ENCODE results near the gene SLC16A5. TPM values are rescaled to one million over a fixed set of nuclear protein-coding genes. Genes with fewer than 3 reads are reported as not detected.
"Not testable (repeated sequence)": the region's sequence is repeated elsewhere in the genome, so short reads cannot be mapped to it uniquely, and the experiment has no call there.

SLC16A5 gene
- total and polyA plus RNA-seq, 8 donors = 18.5 to 45.1 (median 23.9) TPM

DNA sequence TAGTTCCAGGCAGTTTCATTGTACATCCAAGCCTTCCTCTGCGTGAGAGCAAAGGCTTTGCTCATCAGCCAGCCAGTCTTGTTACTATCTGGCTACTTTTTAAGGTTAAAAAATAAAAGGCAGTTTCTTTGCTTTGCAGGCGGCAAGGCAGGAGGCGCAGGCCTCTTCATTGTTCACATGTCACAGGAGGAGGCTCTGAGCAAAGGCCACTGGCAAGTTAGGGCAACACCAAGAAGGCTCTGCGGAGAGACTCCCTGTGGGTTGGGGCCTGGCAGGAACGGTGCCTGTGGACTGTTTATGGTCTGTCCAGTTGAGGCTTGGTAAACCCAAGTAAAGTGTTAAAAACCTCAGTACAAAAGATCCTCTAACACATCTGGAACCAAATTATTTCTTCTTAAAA, 47.7 kb downstream of the SLC16A5 start:
- DNase-seq (no peak), ATAC-seq (no peak)
- TF ChIP-seq, protein P1, sequence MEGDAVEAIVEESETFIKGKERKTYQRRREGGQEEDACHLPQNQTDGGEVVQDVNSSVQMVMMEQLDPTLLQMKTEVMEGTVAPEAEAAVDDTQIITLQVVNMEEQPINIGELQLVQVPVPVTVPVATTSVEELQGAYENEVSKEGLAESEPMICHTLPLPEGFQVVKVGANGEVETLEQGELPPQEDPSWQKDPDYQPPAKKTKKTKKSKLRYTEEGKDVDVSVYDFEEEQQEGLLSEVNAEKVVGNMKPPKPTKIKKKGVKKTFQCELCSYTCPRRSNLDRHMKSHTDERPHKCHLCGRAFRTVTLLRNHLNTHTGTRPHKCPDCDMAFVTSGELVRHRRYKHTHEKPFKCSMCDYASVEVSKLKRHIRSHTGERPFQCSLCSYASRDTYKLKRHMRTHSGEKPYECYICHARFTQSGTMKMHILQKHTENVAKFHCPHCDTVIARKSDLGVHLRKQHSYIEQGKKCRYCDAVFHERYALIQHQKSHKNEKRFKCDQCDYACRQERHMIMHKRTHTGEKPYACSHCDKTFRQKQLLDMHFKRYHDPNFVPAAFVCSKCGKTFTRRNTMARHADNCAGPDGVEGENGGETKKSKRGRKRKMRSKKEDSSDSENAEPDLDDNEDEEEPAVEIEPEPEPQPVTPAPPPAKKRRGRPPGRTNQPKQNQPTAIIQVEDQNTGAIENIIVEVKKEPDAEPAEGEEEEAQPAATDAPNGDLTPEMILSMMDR (IDR thresholded peaks at IDR 0.05) = no peak
- intact Hi-C loops (cut with DNase I) = no loop called here
- no peak overlapping the region for H3K27ac ChIP-seq
- H3K4me3 ChIP-seq = no peak overlapping the region
- peaks cover 9 to 14% of the 10 kb centered on the region in 2 donors for H3K4me1 ChIP-seq
- no peaks in the 10 kb centered on the region for H3K27me3 ChIP-seq
- no peaks in the 10 kb centered on the region for H3K9me3 ChIP-seq
- H3K36me3 ChIP-seq = peaks cover 0 to 32% of the 10 kb centered on the region in 2 donors

DNA sequence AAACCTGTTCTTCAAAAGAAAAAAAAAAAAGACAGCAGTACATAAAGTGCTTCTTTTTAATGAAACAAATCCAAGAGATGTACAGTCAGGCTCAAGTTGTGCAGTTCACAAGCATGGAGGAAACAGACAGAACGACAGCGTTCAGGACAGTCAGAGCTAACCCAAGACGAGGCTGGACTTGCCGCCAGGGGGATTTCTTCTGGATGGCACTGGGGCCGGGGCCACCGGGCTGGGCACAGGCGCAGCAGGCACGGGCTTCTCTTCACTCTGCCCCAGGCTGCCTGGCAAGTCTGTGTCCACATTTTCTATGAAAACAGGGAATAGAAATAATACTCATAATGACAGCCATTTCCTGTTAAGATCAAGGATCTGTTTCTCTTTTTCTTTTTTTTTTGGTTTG, 48.2 kb downstream of the SLC16A5 start:
- Histone ChIP-seq H3K4me3 (no peak overlapping the region), H3K9me3 (no peaks in the 10 kb centered on the region), H3K27me3 (no peaks in the 10 kb centered on the region), H3K27ac (no peak overlapping the region), H3K4me1 (peaks cover 7 to 11% of the 10 kb centered on the region in 2 donors), H3K36me3 (peaks cover 0 to 37% of the 10 kb centered on the region in 2 donors)
- DNase-seq (no peak), ATAC-seq (no peak)
- intact Hi-C loops (cut with DNase I) = no loop called here
- TF ChIP-seq, protein P1 (IDR thresholded peaks at IDR 0.05) = no peak

DNA sequence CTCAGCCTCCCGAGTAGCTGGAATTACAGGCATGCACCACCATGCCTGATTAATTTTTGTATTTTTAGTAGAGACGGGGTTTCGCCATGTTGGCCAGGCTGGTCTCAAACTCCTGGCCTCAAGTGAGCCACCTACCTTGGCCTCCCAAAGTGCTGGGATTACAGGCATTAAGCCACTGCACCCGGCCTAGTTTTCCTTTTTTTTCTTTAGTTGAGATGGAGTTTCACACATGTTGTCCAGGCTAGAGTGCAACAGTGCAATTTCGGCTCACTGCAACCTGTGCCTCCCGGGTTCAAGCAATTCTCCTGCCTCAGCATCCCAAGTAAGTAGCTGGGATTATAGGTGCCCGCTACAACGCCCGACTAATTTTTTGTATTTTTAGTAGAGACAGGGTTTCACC, 50.0 kb downstream of the SLC16A5 start:
- intact Hi-C loops (cut with DNase I); H3K27ac ChIP-seq; ATAC-seq; H3K27me3 ChIP-seq; H3K4me3 ChIP-seq; DNase-seq; H3K4me1 ChIP-seq; H3K9me3 ChIP-seq: not testable (repeated sequence)
- H3K36me3 ChIP-seq = peaks cover 0 to 52% of the 10 kb centered on the region in 2 donors

DNA sequence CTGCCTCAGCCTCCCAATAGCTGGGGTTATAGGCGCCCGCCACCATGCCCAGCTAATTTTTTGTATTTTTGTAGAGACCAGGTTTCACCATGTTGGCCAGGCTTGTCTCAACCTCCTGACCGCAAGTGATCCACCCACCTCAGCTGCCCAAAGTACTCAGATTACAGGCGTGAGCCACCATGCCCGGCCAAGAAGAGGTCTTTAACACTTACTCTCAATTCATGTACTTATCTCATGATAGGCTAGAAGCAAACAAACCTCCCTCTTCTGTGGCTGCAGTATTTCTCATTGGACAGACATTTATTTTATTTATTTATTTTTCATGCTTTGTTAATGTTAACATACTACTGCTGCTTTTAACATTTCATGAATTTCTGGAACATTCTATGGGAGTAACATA, 50.8 kb downstream of the SLC16A5 start:
- Histone ChIP-seq H3K4me1 (peaks cover 0 to 5% of the 10 kb centered on the region in 2 donors), H3K27me3 (no peaks in the 10 kb centered on the region), H3K36me3 (peaks cover 0 to 59% of the 10 kb centered on the region in 2 donors), H3K27ac (no peak overlapping the region), H3K9me3 (no peaks in the 10 kb centered on the region), H3K4me3 (no peak overlapping the region)
- ATAC-seq = no peak
- TF ChIP-seq, protein P1 (IDR thresholded peaks at IDR 0.05) = no peak
- intact Hi-C loops (cut with DNase I) = no loop called here
- no peak for DNase-seq

DNA sequence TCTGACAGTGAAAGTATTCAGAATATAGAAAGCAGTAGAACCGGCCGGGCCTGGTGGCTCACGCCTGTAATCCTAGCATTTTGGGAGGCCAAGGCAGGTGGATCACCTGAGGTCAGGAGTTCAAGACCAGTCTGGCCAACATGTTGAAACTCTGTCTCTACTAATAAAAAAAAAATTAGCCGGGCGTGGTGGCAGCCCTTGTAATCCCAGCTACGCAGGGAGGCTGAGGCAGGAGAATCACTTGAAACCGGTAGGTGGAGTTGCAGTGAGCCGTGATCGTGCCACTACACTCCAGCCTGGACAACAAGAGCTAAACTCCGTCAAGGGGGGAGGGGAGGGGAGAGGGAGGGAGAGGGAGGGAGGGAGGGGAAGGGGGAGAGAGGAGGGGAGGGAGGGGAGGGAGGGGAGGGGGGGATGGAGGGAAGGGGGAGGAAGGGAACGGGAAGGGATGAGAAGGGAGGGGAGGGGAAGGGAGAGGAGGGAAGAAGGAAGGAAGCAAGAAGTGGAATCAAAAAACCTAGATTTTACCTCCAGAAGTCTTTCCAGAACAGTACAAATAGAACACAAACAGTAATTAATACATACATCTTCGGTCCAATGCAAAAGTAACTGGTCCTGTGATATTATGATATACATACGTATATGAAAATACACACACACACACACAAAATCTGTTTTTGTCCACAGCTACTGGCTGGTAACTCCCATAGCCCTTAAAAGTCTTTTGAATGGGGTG, 54.6 kb downstream of the SLC16A5 start:
- TF ChIP-seq, protein P1 (IDR thresholded peaks at IDR 0.05) = no peak
- no peak for DNase-seq
- Histone ChIP-seq H3K4me1 (peaks cover 0 to 5% of the 10 kb centered on the region in 2 donors), H3K27me3 (no peaks in the 10 kb centered on the region), H3K9me3 (no peaks in the 10 kb centered on the region), H3K4me3 (no peak overlapping the region), H3K36me3 (peaks cover 0 to 83% of the 10 kb centered on the region in 2 donors), H3K27ac (no peak overlapping the region)
- intact Hi-C loops (cut with DNase I) = no loop called here
- no peak for ATAC-seq
